Thymus (tissue), 11 donors: ENCODE data around the gene VSIG10. TPM values are rescaled to one million over a fixed set of nuclear protein-coding genes. Genes with fewer than 3 reads are reported as not detected.

ENCODE experiments used
- DNase-seq, 9 donors: peaks; one replicate each; pipeline ENCODE4 v3.0.0-alpha.2; 2013; ENCODE audit warnings: low spot score in 9 of 9, low read depth in 6 of 9, missing footprints in 1 of 9
- H3K27ac ChIP-seq, 2 donors: one replicate each; pipeline ENCODE4 v1.5.1; 2013; ENCODE audit warnings: control low read depth in 1 of 2, low read depth in 1 of 2, low read length in 1 of 2, mild to moderate bottlenecking in 1 of 2, moderate library complexity in 1 of 2
- H3K27me3 ChIP-seq, 2 donors: one replicate each; pipeline ENCODE4 v1.5.1; 2013; ENCODE audit warnings: low read length in 1 of 2; ENCODE audit not compliant: control insufficient read depth in 2 of 2, insufficient read depth in 1 of 2
- H3K36me3 ChIP-seq, 2 donors: one replicate each; pipeline ENCODE4 v1.5.1; 2013; ENCODE audit warnings: low read length in 1 of 2, mild to moderate bottlenecking in 1 of 2, moderate library complexity in 1 of 2; ENCODE audit not compliant: control insufficient read depth in 2 of 2, insufficient read depth in 2 of 2
- H3K4me1 ChIP-seq, 2 donors: one replicate each; pipeline ENCODE4 v1.5.1; 2013; ENCODE audit warnings: low read length in 2 of 2; ENCODE audit not compliant: control insufficient read depth in 2 of 2, insufficient read depth in 2 of 2
- H3K4me3 ChIP-seq, 2 donors: one replicate each; pipeline ENCODE4 v1.5.1; 2013; ENCODE audit warnings: low read length in 2 of 2, control low read depth in 1 of 2, mild to moderate bottlenecking in 1 of 2
- H3K9me3 ChIP-seq, 2 donors: one replicate each; pipeline ENCODE4 v1.5.1; 2013; ENCODE audit warnings: low read length in 1 of 2, mild to moderate bottlenecking in 1 of 2; ENCODE audit not compliant: control insufficient read depth in 2 of 2, insufficient read depth in 1 of 2
- WGBS: extraction: QIAGEN DNeasy Blood & Tissue Kit; methylation state at CpG from one replicate; pipeline ENCODE4 v1.1.7; 2013; 5-methylcytosine and 5-hydroxymethylcytosine counted together
- polyA plus RNA-seq: library from polyadenylated mRNA; stranded (reverse); fragments of 200-250 nt; gene quantifications from one replicate; pipeline ENCODE4 v1.2.3, GENCODE V29; 2013
- total RNA-seq: library from RNA; stranded (reverse); fragments of 120-200 nt; gene quantifications from one replicate; pipeline ENCODE4 v1.2.4, GENCODE V29; 2013
- donor health status: healthy.

The VSIG10 gene
- total and polyA plus RNA-seq, 2 donors, result 4.5 to 7.8 TPM

DNA sequence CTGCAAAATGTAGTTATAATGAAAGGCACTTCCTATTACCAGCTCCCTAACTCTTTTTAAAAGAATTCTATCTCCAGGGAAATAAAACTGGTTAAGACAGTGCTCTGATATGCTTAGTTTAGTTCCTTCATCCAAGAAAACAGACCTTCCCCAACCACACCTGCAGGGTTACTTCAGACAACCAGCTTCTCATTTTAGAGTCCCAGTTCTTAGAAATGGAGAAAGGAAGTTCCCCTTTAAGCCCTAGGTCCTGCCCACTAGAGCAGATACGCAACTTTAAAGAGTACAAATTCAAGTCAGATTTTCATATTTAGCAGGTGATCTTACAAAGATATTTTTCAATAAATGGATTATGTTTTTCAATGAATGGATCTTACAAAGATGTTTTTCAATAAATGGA lies 38.4 kb downstream of the VSIG10 start:
- Histone ChIP-seq H3K4me3 (no peak overlapping the region), H3K9me3 (no peaks in the 10 kb centered on the region), H3K36me3 (no peaks in the 10 kb centered on the region), H3K27me3 (peaks cover 0 to 8% of the 10 kb centered on the region in 2 donors), H3K27ac (no peak overlapping the region), H3K4me1 (peaks cover 8 to 18% of the 10 kb centered on the region in 2 donors)
- 10% methylated on average over 1 of the region's 1 CpG for WGBS
- DNase-seq, result no peak

DNA sequence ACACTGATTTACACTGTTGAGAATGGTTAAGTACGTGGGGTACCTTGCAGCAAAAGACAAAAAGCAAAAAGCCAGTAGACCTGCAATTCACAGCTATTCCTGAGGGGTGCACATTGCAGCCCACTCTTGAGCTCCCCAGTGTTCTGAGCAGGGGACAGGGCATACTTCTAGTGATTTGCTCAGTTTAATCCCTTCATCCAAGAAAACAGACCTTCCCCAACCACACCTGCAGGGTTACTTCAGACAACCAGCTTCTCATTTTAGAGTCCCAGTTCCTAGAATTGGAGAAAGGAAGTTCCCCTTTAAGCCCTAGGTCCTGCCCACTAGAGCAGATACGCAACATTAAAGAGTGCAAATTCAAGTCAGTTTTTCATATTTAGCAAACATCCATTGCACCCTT lies 39.2 kb downstream of the VSIG10 start:
- Histone ChIP-seq H3K27ac (no peak overlapping the region), H3K9me3 (no peaks in the 10 kb centered on the region), H3K4me3 (no peak overlapping the region), H3K36me3 (no peaks in the 10 kb centered on the region), H3K27me3 (peaks cover 0 to 8% of the 10 kb centered on the region in 2 donors), H3K4me1 (peaks cover 8 to 25% of the 10 kb centered on the region in 2 donors)
- peak in 3 of 9 donors; percentile 21 to 61 (median 36) for DNase-seq
- WGBS, result 8% methylated on average over 2 of the region's 2 CpGs

DNA sequence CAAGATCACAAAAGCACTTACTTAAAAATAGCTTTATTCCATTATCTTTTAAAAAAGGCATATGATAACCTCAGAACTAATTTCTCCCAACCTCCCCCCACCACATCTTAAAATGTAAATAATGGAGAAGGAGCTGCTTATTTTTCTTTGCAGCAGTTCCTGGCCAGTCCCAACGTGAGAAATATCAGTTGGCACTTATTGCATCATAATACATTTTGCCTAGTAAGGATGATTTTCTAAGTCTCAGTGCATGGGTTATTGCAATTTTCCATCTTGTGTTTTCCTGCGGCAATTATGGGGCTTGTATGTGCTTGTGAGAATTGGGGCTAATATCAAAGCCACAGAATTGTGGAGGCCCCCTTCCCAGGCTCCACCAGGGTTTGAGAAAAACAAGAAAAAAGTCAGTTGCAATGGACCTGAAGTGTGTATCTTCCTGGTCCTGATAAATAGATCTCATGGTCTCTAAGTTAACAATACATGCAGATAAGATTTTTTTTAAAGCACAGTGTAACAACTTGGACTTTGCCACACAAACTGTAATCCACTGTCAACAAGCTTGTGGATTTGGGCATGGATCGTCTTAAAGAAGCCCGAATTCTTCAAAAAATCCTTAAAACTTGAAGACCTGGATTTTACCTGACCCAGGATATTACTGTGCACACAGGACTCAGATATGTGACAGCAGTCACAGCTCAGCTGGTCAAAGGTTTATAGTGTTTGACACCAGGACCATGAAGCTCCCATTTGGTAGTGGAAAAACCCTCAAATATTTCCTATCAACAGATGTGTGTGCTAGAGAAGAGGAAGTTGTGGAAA lies 40.0 kb downstream of the VSIG10 start:
- H3K4me1 ChIP-seq, result peaks cover 8 to 25% of the 10 kb centered on the region in 2 donors
- no peaks in the 10 kb centered on the region for H3K36me3 ChIP-seq
- 88% methylated on average over 4 of the region's 4 CpGs for WGBS
- no peaks in the 10 kb centered on the region for H3K9me3 ChIP-seq
- H3K27me3 ChIP-seq, result peaks cover 0 to 8% of the 10 kb centered on the region in 2 donors
- H3K27ac ChIP-seq, result no peak overlapping the region
- H3K4me3 ChIP-seq, result no peak overlapping the region
- no peak for DNase-seq

GRCh38 chr12:118061873-118062843 lies 41.7 kb downstream of the VSIG10 start:
- peak overlapping the region; percentile 84 to 93 for H3K27ac ChIP-seq
- no peaks in the 10 kb centered on the region for H3K9me3 ChIP-seq
- peak overlapping the region; percentile 75 to 90 for H3K4me3 ChIP-seq
- under 1% methylated on average over 44 of the region's 44 CpGs for WGBS
- peaks cover 8 to 25% of the 10 kb centered on the region in 2 donors for H3K4me1 ChIP-seq
- H3K27me3 ChIP-seq, result peaks cover 0 to 8% of the 10 kb centered on the region in 2 donors
- DNase-seq, result peak in 3 of 9 donors; percentile 20 to 52 (median 36)
- no peaks in the 10 kb centered on the region for H3K36me3 ChIP-seq

- Histone ChIP-seq H3K27ac (peak within 1 kb of the TSS; percentile 84 to 93), H3K4me1 (peaks cover 8 to 25% of the 10 kb centered on the region in 2 donors), H3K4me3 (peak within 1 kb of the TSS; percentile 75 to 90), H3K36me3 (no peaks in the 10 kb centered on the region), H3K27me3 (peaks cover 0 to 8% of the 10 kb centered on the region in 2 donors), H3K9me3 (no peaks in the 10 kb centered on the region)
- WGBS, result 1% methylated on average over 76 of the region's 76 CpGs
- DNase-seq, result peak in 4 of 9 donors; percentile 41 to 71 (median 48)
Observed at GRCh38 chr12:118061011-118061872, 42.6 kb downstream of the VSIG10 start, which contains the start of gene WSB2. TSS of gene WSB2 (minus strand) at chr12:118061179. CDS start at chr12:118061048, 131 bp downstream.

- WGBS, result 6% methylated on average over 46 of the region's 46 CpGs
- peak in 2 of 9 donors; percentile 15 to 38 for DNase-seq
- Histone ChIP-seq H3K4me1 (peaks cover 6 to 22% of the 10 kb centered on the region in 2 donors), H3K9me3 (no peaks in the 10 kb centered on the region), H3K27ac (peak overlapping the region; percentile 78 to 93), H3K27me3 (peaks cover 0 to 8% of the 10 kb centered on the region in 2 donors), H3K4me3 (peak overlapping the region; percentile 61 to 90), H3K36me3 (no peaks in the 10 kb centered on the region)
Observed at GRCh38 chr12:118060301-118061010, 43.4 kb downstream of the VSIG10 start.

DNA sequence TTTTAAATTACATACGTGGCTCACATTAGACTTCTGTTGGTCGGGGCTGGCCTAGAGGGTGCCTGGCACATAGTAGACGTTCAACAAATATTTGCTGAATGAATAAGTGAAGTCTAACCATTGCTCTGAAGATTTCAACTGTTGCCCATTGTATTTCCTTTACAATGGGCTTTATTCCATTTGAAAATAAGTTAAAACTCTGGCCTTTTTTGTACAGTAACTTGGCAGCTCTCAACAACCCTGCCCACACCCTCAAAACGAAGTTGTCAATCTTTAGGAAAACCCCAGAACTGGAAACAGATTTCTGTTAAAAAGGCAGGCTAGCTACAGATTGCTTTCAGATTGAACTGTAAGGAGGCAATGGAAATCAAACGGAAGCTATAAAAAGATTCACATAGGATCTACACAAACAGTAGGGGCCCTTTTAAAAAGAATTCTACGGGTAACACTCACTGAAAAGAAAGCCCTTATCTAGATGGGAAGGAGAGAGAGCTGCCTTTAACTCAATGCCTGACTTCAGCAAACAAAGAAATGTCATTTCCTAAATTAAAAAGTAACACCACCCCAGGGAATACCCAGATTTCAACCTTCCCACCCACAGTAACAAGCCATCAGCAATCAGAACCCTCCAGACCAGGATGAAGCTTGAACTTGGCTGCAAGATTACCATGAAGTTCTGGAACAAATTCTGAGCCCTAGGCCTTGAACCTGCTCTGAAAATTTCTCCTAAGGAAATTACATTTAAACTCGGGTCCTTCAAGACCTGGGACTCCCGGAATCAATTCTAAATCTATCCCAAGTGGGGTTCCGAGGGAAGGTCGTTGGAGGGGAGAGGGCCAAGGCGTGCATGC lies 44.2 kb downstream of the VSIG10 start:
- no peaks in the 10 kb centered on the region for H3K9me3 ChIP-seq
- 73% methylated on average over 11 of the region's 11 CpGs for WGBS
- H3K4me3 ChIP-seq, result peak overlapping the region; percentile 61 to 90
- no peak for DNase-seq
- H3K27me3 ChIP-seq, result peaks cover 0 to 8% of the 10 kb centered on the region in 2 donors
- H3K4me1 ChIP-seq, result peaks cover 6 to 20% of the 10 kb centered on the region in 2 donors
- peak overlapping the region; percentile 53 to 93 for H3K27ac ChIP-seq
- no peaks in the 10 kb centered on the region for H3K36me3 ChIP-seq
